HL-60 (cell line): ENCODE data around the gene IRF2.
A peak's percentile ranks its signal among the peaks of the same experiment; 100 is the strongest.

Experiments used
- DNase-seq, 2 experiments: peaks; one replicate each; pipeline ENCODE4 v3.0.0-alpha.2; 2010 to 2020; ENCODE audit warnings: low read depth in 1 of 2, low spot score in 1 of 2
- H3K27ac ChIP-seq: fragments of 250-450 bp; sonication (Bioruptor Pico); replicated peaks from 2 replicates; pipeline ENCODE4 v1.5.1; 2020; ENCODE audit warnings: mild to moderate bottlenecking, moderate library complexity
- H3K27me3 ChIP-seq: fragments of 250-450 bp; sonication (Bioruptor Pico); 2 replicates; pipeline ENCODE4 v1.5.1; 2021; ENCODE audit warnings: mild to moderate bottlenecking, moderate library complexity; ENCODE audit not compliant: insufficient read depth, poor library complexity, severe bottlenecking
- H3K4me3 ChIP-seq: replicated peaks from 2 replicates; pipeline ENCODE4 v1.5.1; 2011; ENCODE audit warnings: mild to moderate bottlenecking, control low read depth, low read length; ENCODE audit not compliant: insufficient read depth
- CTCF ChIP-seq: IDR thresholded peaks from one replicate; pipeline ENCODE4 v1.5.1; 2011; ENCODE audit warnings: low read length, control low read depth, inconsistent platforms; ENCODE audit not compliant: insufficient read depth
- GABPA ChIP-seq: IDR thresholded peaks from 2 replicates; pipeline ENCODE4 v1.6.1; 2012; ENCODE audit warnings: low read depth
- POLR2AphosphoS5 ChIP-seq: IDR thresholded peaks from 2 replicates; pipeline ENCODE4 v1.6.1; 2012; ENCODE audit warnings: low read depth
- SPI1 ChIP-seq: IDR thresholded peaks from 2 replicates; pipeline ENCODE4 v1.6.1; 2012; ENCODE audit warnings: low read depth, mild to moderate bottlenecking, borderline replicate concordance
- TF ChIP-seq, protein P1 (sequence below): IDR thresholded peaks from 2 replicates; pipeline ENCODE4 v1.6.1; 2012; ENCODE audit warnings: low read depth; ENCODE audit not compliant: insufficient replicate concordance

The IRF2 gene

GRCh38 chr4:184417802-184418511, 56.4 kb downstream of the IRF2 start:
- peak overlapping the region; percentile 71 for H3K27ac ChIP-seq
- H3K27me3 ChIP-seq: no peaks in the 10 kb centered on the region
- no peak overlapping the region for H3K4me3 ChIP-seq
- DNase-seq: peak in 1 of 2 experiments; percentile 47
- TF ChIP-seq SPI1 (no peak), POLR2AphosphoS5 (no peak), GABPA (no peak), CTCF (no peak)
- TF ChIP-seq, protein P1, sequence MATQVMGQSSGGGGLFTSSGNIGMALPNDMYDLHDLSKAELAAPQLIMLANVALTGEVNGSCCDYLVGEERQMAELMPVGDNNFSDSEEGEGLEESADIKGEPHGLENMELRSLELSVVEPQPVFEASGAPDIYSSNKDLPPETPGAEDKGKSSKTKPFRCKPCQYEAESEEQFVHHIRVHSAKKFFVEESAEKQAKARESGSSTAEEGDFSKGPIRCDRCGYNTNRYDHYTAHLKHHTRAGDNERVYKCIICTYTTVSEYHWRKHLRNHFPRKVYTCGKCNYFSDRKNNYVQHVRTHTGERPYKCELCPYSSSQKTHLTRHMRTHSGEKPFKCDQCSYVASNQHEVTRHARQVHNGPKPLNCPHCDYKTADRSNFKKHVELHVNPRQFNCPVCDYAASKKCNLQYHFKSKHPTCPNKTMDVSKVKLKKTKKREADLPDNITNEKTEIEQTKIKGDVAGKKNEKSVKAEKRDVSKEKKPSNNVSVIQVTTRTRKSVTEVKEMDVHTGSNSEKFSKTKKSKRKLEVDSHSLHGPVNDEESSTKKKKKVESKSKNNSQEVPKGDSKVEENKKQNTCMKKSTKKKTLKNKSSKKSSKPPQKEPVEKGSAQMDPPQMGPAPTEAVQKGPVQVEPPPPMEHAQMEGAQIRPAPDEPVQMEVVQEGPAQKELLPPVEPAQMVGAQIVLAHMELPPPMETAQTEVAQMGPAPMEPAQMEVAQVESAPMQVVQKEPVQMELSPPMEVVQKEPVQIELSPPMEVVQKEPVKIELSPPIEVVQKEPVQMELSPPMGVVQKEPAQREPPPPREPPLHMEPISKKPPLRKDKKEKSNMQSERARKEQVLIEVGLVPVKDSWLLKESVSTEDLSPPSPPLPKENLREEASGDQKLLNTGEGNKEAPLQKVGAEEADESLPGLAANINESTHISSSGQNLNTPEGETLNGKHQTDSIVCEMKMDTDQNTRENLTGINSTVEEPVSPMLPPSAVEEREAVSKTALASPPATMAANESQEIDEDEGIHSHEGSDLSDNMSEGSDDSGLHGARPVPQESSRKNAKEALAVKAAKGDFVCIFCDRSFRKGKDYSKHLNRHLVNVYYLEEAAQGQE: no peak

DNA sequence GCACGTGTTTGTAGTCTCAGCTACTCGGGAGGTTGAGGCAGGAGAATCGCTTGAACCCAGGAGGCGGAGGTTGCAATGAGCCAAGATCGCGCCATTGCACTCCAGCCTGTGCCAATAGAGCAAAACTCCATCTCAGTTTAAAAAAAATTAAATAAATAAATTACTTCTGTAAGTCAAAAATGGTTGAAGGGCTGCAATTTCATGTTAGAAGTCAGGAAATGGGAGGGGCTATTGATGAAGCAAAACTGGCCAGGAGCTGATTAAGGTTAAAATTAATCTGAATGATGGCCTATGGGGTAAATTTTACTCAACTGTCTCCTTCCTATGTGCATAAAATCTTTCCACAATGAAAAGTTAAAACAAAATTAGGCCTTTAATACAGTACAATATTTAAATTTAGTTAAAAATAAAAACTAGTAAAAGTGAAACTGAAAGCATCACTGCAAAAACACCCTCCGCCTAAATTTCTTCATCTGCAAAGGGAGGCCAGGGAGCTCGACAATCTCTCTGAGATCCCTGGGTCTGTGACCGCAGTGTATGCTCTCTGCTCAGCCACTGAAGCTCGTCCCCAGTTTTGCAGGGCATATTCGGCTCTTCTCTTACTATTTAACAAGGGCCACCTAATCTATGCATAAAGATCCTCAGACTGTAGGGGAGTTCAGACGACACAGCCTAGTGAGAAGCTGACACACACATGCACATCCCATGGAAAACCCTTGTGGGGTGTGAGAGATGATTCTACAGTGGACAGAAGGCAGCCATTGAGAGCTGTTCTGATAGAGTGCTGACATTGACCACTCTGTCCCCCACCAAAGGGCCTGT, 57.2 kb downstream of the IRF2 start:
- H3K27ac ChIP-seq: peak overlapping the region; percentile 71
- peak overlapping the region; percentile 7 for H3K4me3 ChIP-seq
- TF ChIP-seq POLR2AphosphoS5: no peak
- no peak for TF ChIP-seq GABPA
- TF ChIP-seq SPI1: no peak
- TF ChIP-seq, protein P1: no peak
- TF ChIP-seq CTCF: no peak
- no peaks in the 10 kb centered on the region for H3K27me3 ChIP-seq
- DNase-seq: peak in 1 of 2 experiments; percentile 64

DNA sequence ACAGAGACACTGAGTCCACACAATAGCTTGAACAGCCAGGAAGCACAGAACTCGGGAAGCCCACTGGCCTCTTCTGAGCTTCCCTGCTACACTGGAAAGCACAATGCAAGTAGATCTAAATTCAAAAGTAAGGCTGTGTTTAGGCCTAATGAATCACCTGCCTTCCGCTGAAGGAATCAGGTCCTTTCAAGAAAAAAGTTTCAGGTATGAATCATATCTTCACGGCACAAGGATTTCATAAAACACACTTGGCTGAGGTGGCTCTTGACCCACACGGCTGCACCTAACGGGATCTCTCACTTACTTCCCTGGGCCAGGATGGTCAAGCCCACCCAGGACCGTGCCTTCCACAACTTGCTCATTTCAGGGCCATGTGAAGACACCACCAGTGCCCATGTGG, 59.3 kb downstream of the IRF2 start:
- H3K27ac ChIP-seq: no peak overlapping the region
- DNase-seq: no peak
- no peak overlapping the region for H3K4me3 ChIP-seq
- TF ChIP-seq CTCF: no peak
- no peak for TF ChIP-seq GABPA
- no peak for TF ChIP-seq POLR2AphosphoS5
- TF ChIP-seq, protein P1: no peak
- no peak for TF ChIP-seq SPI1
- no peaks in the 10 kb centered on the region for H3K27me3 ChIP-seq
